Measurements from ENCODE around the gene CRB2. TPM values are rescaled to one million over a fixed set of nuclear protein-coding genes. Genes with fewer than 3 reads are reported as not detected.
A peak's percentile ranks its signal among the peaks of the same experiment; 100 is the strongest.

Gene CRB2
- polyA plus RNA-seq (2013, experiment 1 of 4) = 70.9 TPM
- 98.9 TPM for polyA plus RNA-seq (2013, experiment 2 of 4)
- polyA plus RNA-seq (2013, experiment 3 of 4) = 86.9 TPM
- polyA plus RNA-seq (2013, experiment 4 of 4) = 97.8 TPM

GRCh38 chr9:123355761-123356431 lies at the start of gene CRB2:
Gene CRB2 (plus strand): TSS chr9:123356197. CDS start chr9:123356261, 64 bp downstream.
- Histone ChIP-seq H3K4me3 (ENCODE audit: insufficient read depth, low read depth, low read length) (peak within 1 kb of the TSS; percentile 75), H3K9me3 (ENCODE audit: control insufficient read depth, low read length) (no peaks in the 10 kb centered on the region), H3K27me3 (ENCODE audit: control insufficient read depth, insufficient read depth, low read length, poor library complexity, severe bottlenecking) (no peaks in the 10 kb centered on the region), H3K27ac (ENCODE audit: insufficient read depth, low read depth, low read length, poor library complexity, severe bottlenecking) (peak within 1 kb of the TSS; percentile 95), H3K36me3 (ENCODE audit: control insufficient read depth, insufficient read depth, low read length) (no peaks in the 10 kb centered on the region), H3K4me1 (ENCODE audit: control insufficient read depth, insufficient read depth, low read length) (peaks cover 25% of the 10 kb centered on the region)
- 1% methylated on average over 17 of the region's 17 CpGs for WGBS, 2 experiments

- 87 to 100% methylated on average over 1 of the region's 1 CpG for WGBS, 2 experiments
- H3K36me3 ChIP-seq (ENCODE audit: control insufficient read depth, insufficient read depth, low read length) = no peaks in the 10 kb centered on the region
- peaks cover 5% of the 10 kb centered on the region for H3K4me1 ChIP-seq (ENCODE audit: control insufficient read depth, insufficient read depth, low read length)
- H3K4me3 ChIP-seq (ENCODE audit: insufficient read depth, low read depth, low read length) = no peak overlapping the region
- no peaks in the 10 kb centered on the region for H3K27me3 ChIP-seq (ENCODE audit: control insufficient read depth, insufficient read depth, low read length, poor library complexity, severe bottlenecking)
- no peak overlapping the region for H3K27ac ChIP-seq (ENCODE audit: insufficient read depth, low read depth, low read length, poor library complexity, severe bottlenecking)
- H3K9me3 ChIP-seq (ENCODE audit: control insufficient read depth, low read length) = no peaks in the 10 kb centered on the region
Measured at GRCh38 chr9:123309611-123310010, 46.4 kb upstream of the CRB2 start.

- 86 to 90% methylated on average over 4 of the region's 4 CpGs for WGBS, 2 experiments
- Histone ChIP-seq H3K36me3 (ENCODE audit: control insufficient read depth, insufficient read depth, low read length) (no peaks in the 10 kb centered on the region), H3K27me3 (ENCODE audit: control insufficient read depth, insufficient read depth, low read length, poor library complexity, severe bottlenecking) (no peaks in the 10 kb centered on the region), H3K4me1 (ENCODE audit: control insufficient read depth, insufficient read depth, low read length) (no peaks in the 10 kb centered on the region), H3K4me3 (ENCODE audit: insufficient read depth, low read depth, low read length) (no peak overlapping the region), H3K9me3 (ENCODE audit: control insufficient read depth, low read length) (no peaks in the 10 kb centered on the region), H3K27ac (ENCODE audit: insufficient read depth, low read depth, low read length, poor library complexity, severe bottlenecking) (no peak overlapping the region)
Measured at GRCh38 chr9:123310551-123311249, 45.3 kb upstream of the CRB2 start.

GRCh38 chr9:123311250-123311752 lies 44.7 kb upstream of the CRB2 start:
- no peak overlapping the region for H3K27ac ChIP-seq (ENCODE audit: insufficient read depth, low read depth, low read length, poor library complexity, severe bottlenecking)
- H3K4me3 ChIP-seq (ENCODE audit: insufficient read depth, low read depth, low read length) = no peak overlapping the region
- no peaks in the 10 kb centered on the region for H3K4me1 ChIP-seq (ENCODE audit: control insufficient read depth, insufficient read depth, low read length)
- H3K36me3 ChIP-seq (ENCODE audit: control insufficient read depth, insufficient read depth, low read length) = no peaks in the 10 kb centered on the region
- no peaks in the 10 kb centered on the region for H3K27me3 ChIP-seq (ENCODE audit: control insufficient read depth, insufficient read depth, low read length, poor library complexity, severe bottlenecking)
- no peaks in the 10 kb centered on the region for H3K9me3 ChIP-seq (ENCODE audit: control insufficient read depth, low read length)
- 94 to 95% methylated on average over 9 of the region's 9 CpGs for WGBS, 2 experiments

- no peaks in the 10 kb centered on the region for H3K27me3 ChIP-seq (ENCODE audit: control insufficient read depth, insufficient read depth, low read length, poor library complexity, severe bottlenecking)
- H3K9me3 ChIP-seq (ENCODE audit: control insufficient read depth, low read length) = no peaks in the 10 kb centered on the region
- H3K36me3 ChIP-seq (ENCODE audit: control insufficient read depth, insufficient read depth, low read length) = no peaks in the 10 kb centered on the region
- H3K27ac ChIP-seq (ENCODE audit: insufficient read depth, low read depth, low read length, poor library complexity, severe bottlenecking) = no peak overlapping the region
- 79 to 81% methylated on average over 4 of the region's 4 CpGs for WGBS, 2 experiments
- no peak overlapping the region for H3K4me3 ChIP-seq (ENCODE audit: insufficient read depth, low read depth, low read length)
- H3K4me1 ChIP-seq (ENCODE audit: control insufficient read depth, insufficient read depth, low read length) = no peaks in the 10 kb centered on the region
Measured at GRCh38 chr9:123312306-123312877, 43.6 kb upstream of the CRB2 start.

- Histone ChIP-seq H3K36me3 (ENCODE audit: control insufficient read depth, insufficient read depth, low read length) (no peaks in the 10 kb centered on the region), H3K4me3 (ENCODE audit: insufficient read depth, low read depth, low read length) (no peak overlapping the region), H3K9me3 (ENCODE audit: control insufficient read depth, low read length) (no peaks in the 10 kb centered on the region), H3K27ac (ENCODE audit: insufficient read depth, low read depth, low read length, poor library complexity, severe bottlenecking) (no peak overlapping the region), H3K27me3 (ENCODE audit: control insufficient read depth, insufficient read depth, low read length, poor library complexity, severe bottlenecking) (no peaks in the 10 kb centered on the region), H3K4me1 (ENCODE audit: control insufficient read depth, insufficient read depth, low read length) (no peaks in the 10 kb centered on the region)
- WGBS, 2 experiments = 94 to 99% methylated on average over 6 of the region's 6 CpGs
Measured at GRCh38 chr9:123314617-123315016, 41.4 kb upstream of the CRB2 start.

- H3K4me1 ChIP-seq (ENCODE audit: control insufficient read depth, insufficient read depth, low read length) = no peaks in the 10 kb centered on the region
- H3K9me3 ChIP-seq (ENCODE audit: control insufficient read depth, low read length) = no peaks in the 10 kb centered on the region
- no peak overlapping the region for H3K27ac ChIP-seq (ENCODE audit: insufficient read depth, low read depth, low read length, poor library complexity, severe bottlenecking)
- no peaks in the 10 kb centered on the region for H3K36me3 ChIP-seq (ENCODE audit: control insufficient read depth, insufficient read depth, low read length)
- H3K27me3 ChIP-seq (ENCODE audit: control insufficient read depth, insufficient read depth, low read length, poor library complexity, severe bottlenecking) = no peaks in the 10 kb centered on the region
- no peak overlapping the region for H3K4me3 ChIP-seq (ENCODE audit: insufficient read depth, low read depth, low read length)
- WGBS, 2 experiments = 87 to 95% methylated on average over 2 of the region's 2 CpGs
Measured at GRCh38 chr9:123315635-123316034, 40.4 kb upstream of the CRB2 start.

- Histone ChIP-seq H3K36me3 (ENCODE audit: control insufficient read depth, insufficient read depth, low read length) (no peaks in the 10 kb centered on the region), H3K27me3 (ENCODE audit: control insufficient read depth, insufficient read depth, low read length, poor library complexity, severe bottlenecking) (no peaks in the 10 kb centered on the region), H3K4me1 (ENCODE audit: control insufficient read depth, insufficient read depth, low read length) (no peaks in the 10 kb centered on the region), H3K27ac (ENCODE audit: insufficient read depth, low read depth, low read length, poor library complexity, severe bottlenecking) (no peak overlapping the region), H3K4me3 (ENCODE audit: insufficient read depth, low read depth, low read length) (no peak overlapping the region), H3K9me3 (ENCODE audit: control insufficient read depth, low read length) (no peaks in the 10 kb centered on the region)
- 82 to 83% methylated on average over 7 of the region's 7 CpGs for WGBS, 2 experiments
Measured at GRCh38 chr9:123316053-123316718, 39.8 kb upstream of the CRB2 start.

- 88 to 91% methylated on average over 7 of the region's 7 CpGs for WGBS, 2 experiments
- H3K36me3 ChIP-seq (ENCODE audit: control insufficient read depth, insufficient read depth, low read length) = no peaks in the 10 kb centered on the region
- H3K27ac ChIP-seq (ENCODE audit: insufficient read depth, low read depth, low read length, poor library complexity, severe bottlenecking) = no peak overlapping the region
- no peaks in the 10 kb centered on the region for H3K27me3 ChIP-seq (ENCODE audit: control insufficient read depth, insufficient read depth, low read length, poor library complexity, severe bottlenecking)
- peaks cover 7% of the 10 kb centered on the region for H3K4me1 ChIP-seq (ENCODE audit: control insufficient read depth, insufficient read depth, low read length)
- no peak overlapping the region for H3K4me3 ChIP-seq (ENCODE audit: insufficient read depth, low read depth, low read length)
- no peaks in the 10 kb centered on the region for H3K9me3 ChIP-seq (ENCODE audit: control insufficient read depth, low read length)
Measured at GRCh38 chr9:123318202-123318601, 37.8 kb upstream of the CRB2 start.
